Fibroblast of lung (primary cell): Measurements from ENCODE around the gene APAF1. TPM values are rescaled to one million over a fixed set of nuclear protein-coding genes. Genes with fewer than 3 reads are reported as not detected.

Source experiments
- DNase-seq, 2 donors: peaks; one replicate each; pipeline versions ENCODE4 v3.0.0 to v3.0.0-alpha.2; 2010; ENCODE audit warnings: low read depth in 2 of 2
- H2AFZ ChIP-seq: 2 replicates; pipeline ENCODE4 v1.5.1; 2012; ENCODE audit warnings: low read length, control low read depth, inconsistent platforms
- H3K27ac ChIP-seq: 2 replicates; pipeline ENCODE4 v1.5.1; 2011; ENCODE audit warnings: low read length, control low read depth; ENCODE audit not compliant: insufficient read depth
- H3K27me3 ChIP-seq: 2 replicates; pipeline ENCODE4 v1.5.1; 2011; ENCODE audit warnings: mild to moderate bottlenecking, low read length; ENCODE audit not compliant: control insufficient read depth, insufficient read depth
- H3K36me3 ChIP-seq: 2 replicates; pipeline ENCODE4 v1.5.1; 2011; ENCODE audit warnings: low read length; ENCODE audit not compliant: control insufficient read depth, insufficient read depth
- H3K4me1 ChIP-seq: 2 replicates; pipeline ENCODE4 v1.5.1; 2011; ENCODE audit warnings: low read length; ENCODE audit not compliant: control insufficient read depth, insufficient read depth; ENCODE audit errors: extremely low read depth
- H3K4me2 ChIP-seq: 2 replicates; pipeline ENCODE4 v1.5.1; 2011; ENCODE audit warnings: low read length, control low read depth; ENCODE audit not compliant: insufficient read depth; ENCODE audit errors: extremely low read depth
- H3K4me3 ChIP-seq, 4 experiments: fragments of 200-600 bp in 1 of 4; sonication (generic) in 1 of 4; replicated peaks in 1 of 4; 2 replicates each; pipeline ENCODE4 v1.5.1; 2011 to 2016; ENCODE audit warnings: low read length in 4 of 4, low read depth in 3 of 4, mild to moderate bottlenecking in 3 of 4, control low read depth in 2 of 4, inconsistent platforms in 1 of 4, mixed read lengths in 1 of 4; ENCODE audit not compliant: insufficient read depth in 1 of 4; ENCODE audit errors: control extremely low read depth in 1 of 4
- H3K79me2 ChIP-seq: 2 replicates; pipeline ENCODE4 v1.5.1; 2012; ENCODE audit warnings: mild to moderate bottlenecking, low read length, inconsistent platforms; ENCODE audit not compliant: control insufficient read depth, insufficient read depth
- H3K9ac ChIP-seq: 2 replicates; pipeline ENCODE4 v1.5.1; 2011; ENCODE audit warnings: mild to moderate bottlenecking, low read length, control low read depth; ENCODE audit not compliant: insufficient read depth
- H3K9me3 ChIP-seq: 2 replicates; pipeline ENCODE4 v1.5.1; 2012; ENCODE audit warnings: low read depth, low read length; ENCODE audit not compliant: control insufficient read depth, insufficient read depth
- H4K20me1 ChIP-seq: 2 replicates; pipeline ENCODE4 v1.5.1; 2011; ENCODE audit warnings: low read length; ENCODE audit not compliant: control insufficient read depth, insufficient read depth; ENCODE audit errors: extremely low read depth
- EZH2 ChIP-seq: IDR thresholded peaks from 2 replicates; pipeline ENCODE4 v1.5.1; 2012; ENCODE audit warnings: low read length, control low read depth, mild to moderate bottlenecking; ENCODE audit errors: missing control alignments
- polyA plus RNA-seq, 2 donors: library from polyadenylated mRNA; depleted of rRNA in 1 of 2; stranded (reverse) in 1 of 2; unstranded in 1 of 2; fragments of >200 nt; gene quantifications; 2 replicates each; pipeline ENCODE4 v1.2.1, GENCODE V29; 2011 to 2012; ENCODE audit warnings: missing spikeins in 1 of 2
- total RNA-seq: library from RNA; depleted of rRNA; stranded (reverse); fragments of >200 nt; gene quantifications from 2 replicates; pipeline ENCODE4 v1.2.1, GENCODE V29; 2014
- TF ChIP-seq, protein P1 (sequence below), 2 donors: IDR thresholded peaks in 1 of 2; conservative IDR thresholded peaks in 1 of 2; 1 replicate in 1 of 2; 2 replicates in 1 of 2; pipeline ENCODE4 v1.5.1; 2011 to 2012; ENCODE audit warnings: low read length in 2 of 2, control low read depth in 1 of 2, inconsistent platforms in 1 of 2, low read depth in 1 of 2, mild to moderate bottlenecking in 1 of 2

APAF1 gene
- total and polyA plus RNA-seq, 2 donors (not counting 1 experiment from before 2014, with no cell fraction given): 13.6 to 23.3 TPM

- no peaks in the 10 kb centered on the region for H3K9me3 ChIP-seq
- DNase-seq: no peak
- no peaks in the 10 kb centered on the region for H3K36me3 ChIP-seq
- no peaks in the 10 kb centered on the region for H3K27me3 ChIP-seq
- H3K27ac ChIP-seq: no peak overlapping the region
- no peak overlapping the region for H3K4me3 ChIP-seq
- no peaks in the 10 kb centered on the region for H3K4me1 ChIP-seq
- no peak overlapping the region for H3K4me2 ChIP-seq
- no peak for TF ChIP-seq EZH2
- TF ChIP-seq, protein P1, sequence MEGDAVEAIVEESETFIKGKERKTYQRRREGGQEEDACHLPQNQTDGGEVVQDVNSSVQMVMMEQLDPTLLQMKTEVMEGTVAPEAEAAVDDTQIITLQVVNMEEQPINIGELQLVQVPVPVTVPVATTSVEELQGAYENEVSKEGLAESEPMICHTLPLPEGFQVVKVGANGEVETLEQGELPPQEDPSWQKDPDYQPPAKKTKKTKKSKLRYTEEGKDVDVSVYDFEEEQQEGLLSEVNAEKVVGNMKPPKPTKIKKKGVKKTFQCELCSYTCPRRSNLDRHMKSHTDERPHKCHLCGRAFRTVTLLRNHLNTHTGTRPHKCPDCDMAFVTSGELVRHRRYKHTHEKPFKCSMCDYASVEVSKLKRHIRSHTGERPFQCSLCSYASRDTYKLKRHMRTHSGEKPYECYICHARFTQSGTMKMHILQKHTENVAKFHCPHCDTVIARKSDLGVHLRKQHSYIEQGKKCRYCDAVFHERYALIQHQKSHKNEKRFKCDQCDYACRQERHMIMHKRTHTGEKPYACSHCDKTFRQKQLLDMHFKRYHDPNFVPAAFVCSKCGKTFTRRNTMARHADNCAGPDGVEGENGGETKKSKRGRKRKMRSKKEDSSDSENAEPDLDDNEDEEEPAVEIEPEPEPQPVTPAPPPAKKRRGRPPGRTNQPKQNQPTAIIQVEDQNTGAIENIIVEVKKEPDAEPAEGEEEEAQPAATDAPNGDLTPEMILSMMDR (conservative IDR thresholded peaks at IDR 0.05 in 1 of 2, IDR thresholded peaks at IDR 0.05 in 1 of 2; ENCODE audit: low read depth in 1 of 2, low read length in 2 of 2): no peak
- no peaks in the 10 kb centered on the region for H3K79me2 ChIP-seq
- no peak overlapping the region for H3K9ac ChIP-seq
- H2AFZ ChIP-seq: no peak overlapping the region
- H4K20me1 ChIP-seq: no peaks in the 10 kb centered on the region
These were observed 124.0 kb downstream of the APAF1 start for GRCh38 chr12:98769068-98769467.

- no peaks in the 10 kb centered on the region for H3K36me3 ChIP-seq
- no peaks in the 10 kb centered on the region for H3K27me3 ChIP-seq
- no peaks in the 10 kb centered on the region for H3K79me2 ChIP-seq
- no peaks in the 10 kb centered on the region for H4K20me1 ChIP-seq
- H3K27ac ChIP-seq: no peak overlapping the region
- TF ChIP-seq EZH2: no peak
- TF ChIP-seq, protein P1 (conservative IDR thresholded peaks at IDR 0.05 in 1 of 2, IDR thresholded peaks at IDR 0.05 in 1 of 2; ENCODE audit: low read depth in 1 of 2, low read length in 2 of 2): no peak
- no peak for DNase-seq
- H2AFZ ChIP-seq: no peak overlapping the region
- H3K4me2 ChIP-seq: no peak overlapping the region
- H3K9me3 ChIP-seq: no peaks in the 10 kb centered on the region
- no peak overlapping the region for H3K9ac ChIP-seq
- H3K4me3 ChIP-seq: no peak overlapping the region
- no peaks in the 10 kb centered on the region for H3K4me1 ChIP-seq
These were observed 125.1 kb downstream of the APAF1 start for GRCh38 chr12:98770230-98770629.

DNA sequence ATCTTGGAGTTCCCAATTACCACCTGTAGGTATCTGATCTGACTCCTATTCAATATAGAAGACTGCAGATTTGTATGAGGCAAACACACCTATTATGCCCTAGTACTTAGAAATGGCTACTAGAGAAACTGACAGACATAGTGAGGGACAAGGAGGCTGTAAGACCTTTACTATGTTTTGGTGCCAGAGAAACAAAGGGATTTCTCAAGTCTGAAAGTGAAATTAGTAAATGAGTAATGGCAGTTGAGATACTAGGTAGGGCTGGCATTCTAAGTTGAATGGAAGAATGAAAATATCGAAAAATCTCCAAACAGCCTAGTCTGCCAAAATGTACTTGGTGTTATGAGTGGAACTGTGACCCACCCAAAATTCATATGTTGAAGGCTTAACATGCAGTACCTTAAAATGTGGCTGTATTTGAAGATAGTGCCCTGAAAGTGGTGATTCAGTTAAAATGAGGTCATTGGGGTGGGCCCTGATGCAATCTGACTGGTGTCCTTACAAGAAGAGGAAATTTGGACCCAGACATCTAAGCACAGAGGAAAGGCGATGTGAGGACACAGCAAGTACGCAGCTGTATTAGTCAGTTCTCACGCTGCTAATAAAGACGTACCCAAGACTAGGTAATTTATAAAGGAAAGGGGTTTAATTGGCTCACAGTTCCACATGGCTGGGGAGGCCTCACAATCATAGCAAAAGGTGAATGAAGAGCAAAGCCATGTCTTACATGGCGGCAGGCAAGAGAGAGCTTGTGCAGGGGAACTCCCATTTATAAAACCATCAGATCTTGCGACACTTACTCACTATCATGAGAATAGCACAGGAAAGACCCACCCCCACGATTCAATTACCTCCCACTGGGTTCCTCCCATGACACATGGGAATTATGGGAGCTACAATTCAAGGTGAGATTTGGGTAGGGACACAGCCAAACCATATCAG lies 127.0 kb downstream of the APAF1 start:
- TF ChIP-seq, protein P1 (conservative IDR thresholded peaks at IDR 0.05 in 1 of 2, IDR thresholded peaks at IDR 0.05 in 1 of 2; ENCODE audit: low read depth in 1 of 2, low read length in 2 of 2): no peak
- no peak for TF ChIP-seq EZH2
- Histone ChIP-seq H3K27ac (no peak overlapping the region), H3K9me3 (no peaks in the 10 kb centered on the region), H3K4me1 (no peaks in the 10 kb centered on the region), H3K4me2 (no peak overlapping the region), H2AFZ (no peak overlapping the region), H4K20me1 (no peaks in the 10 kb centered on the region), H3K79me2 (no peaks in the 10 kb centered on the region), H3K36me3 (no peaks in the 10 kb centered on the region), H3K4me3 (no peak overlapping the region), H3K9ac (no peak overlapping the region), H3K27me3 (no peaks in the 10 kb centered on the region)
- DNase-seq: no peak
